H1 (cell line): Measurements from ENCODE around the gene UNC79. TPM values are rescaled to one million over a fixed set of nuclear protein-coding genes. Genes with fewer than 3 reads are reported as not detected.

ENCODE experiments used
- CTCF ChIA-PET: fragments of 300-600 bp; sonication (Branson Sonifier 250); formaldehyde crosslinking; loops from one replicate; lab custom pipeline; 2021; ENCODE audit not compliant: partially characterized antibody; lab: Charles Lee
- POLR2A ChIA-PET: fragments of 300-600 bp; sonication (Branson Sonifier 250); formaldehyde crosslinking; loops from one replicate; lab custom pipeline; 2021; ENCODE audit warnings: inconsistent platforms; ENCODE audit not compliant: partially characterized antibody; lab: Charles Lee
- DNase-seq, 2 experiments: peaks; one replicate each; pipeline versions ENCODE4 v3.0.0 to v3.0.0-alpha.2; 2010 to 2022; ENCODE audit warnings: low spot score in 2 of 2, low read depth in 1 of 2, mixed read lengths in 1 of 2
- FAIRE-seq: peaks from 2 replicates; lab custom pipeline; 2011; peaks lifted over from hg19 to GRCh38; lab: Jason Lieb, UNC
- H2AFZ ChIP-seq: 2 replicates; pipeline ENCODE4 v1.8.1; 2012; ENCODE audit warnings: low read length, inconsistent platforms
- H2AK5ac ChIP-seq: 2 replicates; pipeline ENCODE4 v1.6.1; 2013; ENCODE audit warnings: low read depth, low read length
- H2BK120ac ChIP-seq: replicated peaks from 2 replicates; pipeline ENCODE3; 2013; ENCODE audit warnings: low read depth, low read length, inconsistent platforms
- H2BK12ac ChIP-seq: 2 replicates; pipeline ENCODE4 v1.6.1; 2013; ENCODE audit warnings: low read depth, low read length
- H2BK15ac ChIP-seq: 2 replicates; pipeline ENCODE4 v1.6.1; 2013; ENCODE audit warnings: low read length
- H2BK20ac ChIP-seq: 2 replicates; pipeline ENCODE4 v1.6.1; 2013; ENCODE audit warnings: low read length
- H2BK5ac ChIP-seq: 2 replicates; pipeline ENCODE4 v1.6.1; 2013; ENCODE audit warnings: low read depth, low read length
- H3K14ac ChIP-seq: 2 replicates; pipeline ENCODE4 v1.6.1; 2013; ENCODE audit warnings: inconsistent platforms; ENCODE audit not compliant: insufficient read length
- H3K18ac ChIP-seq: 2 replicates; pipeline ENCODE4 v1.6.1; 2013; ENCODE audit warnings: low read length; ENCODE audit errors: extremely low read depth
- H3K23ac ChIP-seq: 2 replicates; pipeline ENCODE4 v1.6.1; 2013; ENCODE audit warnings: inconsistent platforms; ENCODE audit not compliant: insufficient read length
- H3K23me2 ChIP-seq: 2 replicates; pipeline ENCODE4 v1.6.1; 2013; ENCODE audit warnings: low read depth, low read length
- H3K27ac ChIP-seq: 2 replicates; pipeline ENCODE4 v1.6.1; 2011; ENCODE audit warnings: low read depth, low read length, inconsistent platforms
- H3K27me3 ChIP-seq, 4 experiments: replicated peaks in 1 of 4; 1 replicate in 1 of 4; 2 replicates in 3 of 4; pipeline versions ENCODE4 v1.6.1 to v1.8.1; 2011 to 2013; ENCODE audit warnings: low read length in 3 of 4, mild to moderate bottlenecking in 3 of 4, inconsistent platforms in 2 of 4, mixed read lengths in 2 of 4, moderate library complexity in 1 of 4; ENCODE audit not compliant: control insufficient read depth in 3 of 4, insufficient read depth in 3 of 4; ENCODE audit errors: extremely low read depth in 1 of 4
- H3K36me3 ChIP-seq, 4 experiments: 2 replicates each; pipeline versions ENCODE4 v1.6.1 to v1.8.1; 2011 to 2013; ENCODE audit warnings: mild to moderate bottlenecking in 4 of 4, low read length in 3 of 4, moderate library complexity in 2 of 4, control low read depth in 1 of 4, inconsistent platforms in 1 of 4; ENCODE audit not compliant: insufficient read depth in 4 of 4, control insufficient read depth in 2 of 4
- H3K4ac ChIP-seq: replicated peaks from 2 replicates; pipeline ENCODE3; 2013; ENCODE audit warnings: low read length, low read depth, mixed read lengths, inconsistent platforms; ENCODE audit not compliant: insufficient read length
- H3K4me1 ChIP-seq, 4 experiments: replicated peaks in 1 of 4; 1 replicate in 1 of 4; 2 replicates in 3 of 4; pipeline versions ENCODE4 v1.6.1 to v1.8.1; 2011 to 2013; ENCODE audit warnings: low read length in 3 of 4, inconsistent platforms in 2 of 4, mixed read lengths in 1 of 4; ENCODE audit not compliant: insufficient read depth in 4 of 4, control insufficient read depth in 3 of 4
- H3K4me2 ChIP-seq, 2 experiments: 2 replicates each; pipeline versions ENCODE4 v1.6.1 to v1.8.1; 2011 to 2013; ENCODE audit warnings: low read depth in 2 of 2, low read length in 2 of 2, control low read depth in 1 of 2, inconsistent platforms in 1 of 2, mild to moderate bottlenecking in 1 of 2; ENCODE audit not compliant: insufficient read depth in 1 of 2
- H3K4me3 ChIP-seq, 4 experiments: fragments of 200-600, 300-600 bp in 1 of 4; sonication (generic), shearing (Covaris generic), sonication (Bioruptor Twin) in 1 of 4; 2 replicates each; pipeline versions ENCODE4 v1.5.1 to v1.8.1; 2011 to 2016; ENCODE audit warnings: low read length in 4 of 4, low read depth in 3 of 4, control low read depth in 2 of 4, inconsistent platforms in 2 of 4, mild to moderate bottlenecking in 2 of 4, mixed read lengths in 1 of 4, moderate library complexity in 1 of 4; ENCODE audit not compliant: insufficient read depth in 2 of 4; ENCODE audit errors: extremely low read depth in 1 of 4
- H3K56ac ChIP-seq: replicated peaks from 2 replicates; pipeline ENCODE3; 2013; ENCODE audit warnings: low read depth, mild to moderate bottlenecking, mixed read lengths, low read length, inconsistent platforms; ENCODE audit not compliant: insufficient read length
- H3K79me1 ChIP-seq: 2 replicates; pipeline ENCODE4 v1.6.1; 2013; ENCODE audit warnings: low read depth, low read length, control low read depth
- H3K79me2 ChIP-seq, 2 experiments: 2 replicates each; pipeline versions ENCODE4 v1.6.1 to v1.8.1; 2012 to 2013; ENCODE audit warnings: low read length in 2 of 2, mild to moderate bottlenecking in 2 of 2, inconsistent platforms in 1 of 2; ENCODE audit not compliant: insufficient read depth in 2 of 2, control insufficient read depth in 1 of 2
- H3K9ac ChIP-seq, 4 experiments: replicated peaks in 1 of 4; 1 replicate in 1 of 4; 2 replicates in 3 of 4; pipeline versions ENCODE4 v1.6.1 to v1.8.1; 2011 to 2013; ENCODE audit warnings: low read depth in 3 of 4, low read length in 3 of 4, control low read depth in 2 of 4, mild to moderate bottlenecking in 2 of 4, moderate library complexity in 2 of 4, inconsistent platforms in 1 of 4; ENCODE audit errors: extremely low read depth in 1 of 4
- H3K9me3 ChIP-seq, 2 experiments: 2 replicates each; pipeline versions ENCODE4 v1.6.1 to v1.8.1; 2012 to 2013; ENCODE audit warnings: mild to moderate bottlenecking in 2 of 2, moderate library complexity in 2 of 2, control low read depth in 1 of 2, inconsistent platforms in 1 of 2, low read depth in 1 of 2, low read length in 1 of 2, mixed read lengths in 1 of 2; ENCODE audit not compliant: insufficient read depth in 2 of 2
- H4K20me1 ChIP-seq, 2 experiments: replicated peaks in 1 of 2; 2 replicates each; pipeline versions ENCODE3 to v1.8.1; 2011 to 2013; ENCODE audit warnings: inconsistent platforms in 2 of 2, low read length in 2 of 2, mild to moderate bottlenecking in 1 of 2; ENCODE audit not compliant: insufficient read depth in 2 of 2, control insufficient read depth in 1 of 2
- H4K5ac ChIP-seq: 2 replicates; pipeline ENCODE4 v1.6.1; 2013; ENCODE audit warnings: low read length, low read depth, mixed read lengths, inconsistent platforms; ENCODE audit not compliant: insufficient read length
- H4K8ac ChIP-seq: 2 replicates; pipeline ENCODE4 v1.8.0; 2013; ENCODE audit warnings: mild to moderate bottlenecking, moderate library complexity, low read length, inconsistent platforms; ENCODE audit not compliant: insufficient read depth; ENCODE audit errors: extremely low read depth
- H4K91ac ChIP-seq: replicated peaks from 2 replicates; pipeline ENCODE3; 2013; ENCODE audit warnings: low read length, mixed read lengths, inconsistent platforms; ENCODE audit not compliant: insufficient read length
- GTF2F1 ChIP-seq: IDR thresholded peaks from 2 replicates; pipeline ENCODE4 v1.6.1; 2012; ENCODE audit warnings: low read depth, low read length, improper control_type of control experiment, borderline replicate concordance
- POLR2A ChIP-seq, 2 experiments: IDR thresholded peaks; 1 replicate in 1 of 2; 2 replicates in 1 of 2; pipeline ENCODE4 v1.6.1; 2011; ENCODE audit warnings: low read depth in 2 of 2, low read length in 2 of 2, mild to moderate bottlenecking in 2 of 2; ENCODE audit errors: control extremely low read depth in 1 of 2
- WGBS, 2 experiments: shearing (Covaris generic) in 1 of 2; methylation state at CpG; one replicate each; pipeline versions ENCODE4 v1.1.6 to v1.1.7; 2013 to 2015; ENCODE audit warnings: low lambda C conversion rate in 2 of 2, mixed read lengths in 2 of 2, inconsistent platforms in 1 of 2, low coverage in 1 of 2, missing lambda C conversion rate in 1 of 2; ENCODE audit not compliant: insufficient replicate concordance in 2 of 2, insufficient coverage in 1 of 2, insufficient read length in 1 of 2; ENCODE audit errors: extremely low coverage in 1 of 2, missing lambda C conversion rate in 1 of 2; 5-methylcytosine and 5-hydroxymethylcytosine counted together
- polyA plus RNA-seq, 7 experiments: library from polyadenylated mRNA; depleted of rRNA in 3 of 7; stranded (reverse) in 5 of 7; unstranded in 2 of 7; fragments of >200 nt in 5 of 7; fragments of 200-250 nt in 2 of 7; gene quantifications; 1 replicate in 5 of 7; 2 replicates in 1 of 7; 4 replicates in 1 of 7; pipeline versions ENCODE4 v1.2.1 to v1.2.3, GENCODE V29; 2011 to 2013; ENCODE audit warnings: missing spikeins in 2 of 7, mixed read lengths in 2 of 7
- total RNA-seq: library from RNA; stranded (reverse); fragmentation: NEBNext Ultra II Directional; extraction: Animal tissue kit (Norgen Biotek cat#: 25700); gene quantifications from 2 replicates; pipeline ENCODE4 v1.2.1, GENCODE V29; 2021

The UNC79 gene
- total and polyA plus RNA-seq, 2 of the 8 experiments (the other 6 are each of a cell fraction or from before 2014, with no cell fraction given) = 1.8 to 2.3 TPM

- no peaks in the 10 kb centered on the region for H3K79me2 ChIP-seq
- 66% methylated on average over 7 of the region's 7 CpGs; no CpG with 5 or more reads in 1 of the 2 experiments for WGBS, 2 experiments
- no peak overlapping the region for H4K8ac ChIP-seq
- ChIA-PET POLR2A (no interaction called here), CTCF (interaction anchor here (0.7 to 1.6 kb wide), 12 partner anchors 9 to 333 kb away, joined by 3 to 5 read pairs (median 3); no protein-coding TSS in a partner anchor)
- no peak overlapping the region for H3K4me2 ChIP-seq
- H2BK15ac ChIP-seq = no peak overlapping the region
- H3K9me3 ChIP-seq = no peaks in the 10 kb centered on the region
- no peaks in the 10 kb centered on the region for H4K20me1 ChIP-seq
- H2BK12ac ChIP-seq = no peak overlapping the region
- no peak overlapping the region for H3K9ac ChIP-seq
- H2BK120ac ChIP-seq = no peak overlapping the region
- H3K27me3 ChIP-seq = no peaks in the 10 kb centered on the region
- H2AFZ ChIP-seq = 0 out of 2 replicates have a peak overlapping the region, but pooled peaks have one; percentile 67
- H3K4me3 ChIP-seq = no peak overlapping the region
- H3K79me1 ChIP-seq = no peaks in the 10 kb centered on the region
- H2BK20ac ChIP-seq = no peak overlapping the region
- H3K4ac ChIP-seq = no peak overlapping the region
- H3K4me1 ChIP-seq = no peaks in the 10 kb centered on the region
- H3K23me2 ChIP-seq = no peaks in the 10 kb centered on the region
- no peak overlapping the region for H3K27ac ChIP-seq
- FAIRE-seq (peak; percentile 94), DNase-seq (no peak)
- no peak overlapping the region for H4K5ac ChIP-seq
- H3K36me3 ChIP-seq = no peaks in the 10 kb centered on the region
- no peak overlapping the region for H2BK5ac ChIP-seq
- H3K18ac ChIP-seq = no peak overlapping the region
- no peak overlapping the region for H2AK5ac ChIP-seq
- no peak overlapping the region for H3K14ac ChIP-seq
- H3K23ac ChIP-seq = no peak overlapping the region
- H4K91ac ChIP-seq = no peak overlapping the region
- no peak overlapping the region for H3K56ac ChIP-seq
- TF ChIP-seq GTF2F1 (no peak), POLR2A (IDR thresholded peaks at IDR 0.05; ENCODE audit: control extremely low read depth in 1 of 2, low read depth in 2 of 2, low read length in 2 of 2) (no peak)
These were observed 188.5 kb downstream of the UNC79 start for GRCh38 chr14:93619176-93619793.
